CD4-positive, alpha-beta T cell (primary cell): ENCODE measurements around the gene DRC7. TPM values are rescaled to one million over a fixed set of nuclear protein-coding genes. Genes with fewer than 3 reads are reported as not detected.

Experiments used
- ATAC-seq: fragments of 200-7000 bp; cut with Tn5 transposase; one replicate; pipeline ENCODE4 v1.10.0; 2022; ENCODE audit warnings: mild to moderate bottlenecking; ENCODE audit not compliant: poor library complexity
- CTCF ChIA-PET: fragments of 350-600 bp; sonication (Branson Sonifier 250); formaldehyde crosslinking; loops from one replicate; lab custom pipeline; 2021; ENCODE audit warnings: antibody characterized with exemption, inconsistent platforms; lab: Charles Lee
- POLR2A ChIA-PET: fragments of 350-600 bp; sonication (Branson Sonifier 250); formaldehyde crosslinking; loops from one replicate; lab custom pipeline; 2021; ENCODE audit warnings: antibody characterized with exemption, inconsistent platforms; lab: Charles Lee
- DNase-seq, 14 experiments: peaks; one replicate each; pipeline ENCODE4 v3.0.0-alpha.2; 2013 to 2020; ENCODE audit warnings: mixed read lengths in 2 of 14
- H3K27ac ChIP-seq, 2 donors: one replicate each; pipeline versions ENCODE4 v1.5.1 to v1.7.0; 2013; ENCODE audit warnings: low read length in 2 of 2, low read depth in 1 of 2, mild to moderate bottlenecking in 1 of 2
- H3K27me3 ChIP-seq, 2 experiments: 1 replicate in 1 of 2; 2 replicates in 1 of 2; pipeline versions ENCODE4 v1.6.1 to v1.7.0; 2013; ENCODE audit warnings: low read length in 2 of 2, control low read depth in 1 of 2, mild to moderate bottlenecking in 1 of 2, moderate library complexity in 1 of 2; ENCODE audit not compliant: insufficient read depth in 2 of 2, control insufficient read depth in 1 of 2
- H3K36me3 ChIP-seq: one replicate; pipeline ENCODE4 v1.6.1; 2013; ENCODE audit warnings: low read length, control low read depth; ENCODE audit not compliant: insufficient read depth
- H3K4me1 ChIP-seq: one replicate; pipeline ENCODE4 v1.6.1; 2013; ENCODE audit warnings: low read length, control low read depth; ENCODE audit not compliant: insufficient read depth
- H3K4me3 ChIP-seq: one replicate; pipeline ENCODE4 v1.5.1; 2013; ENCODE audit warnings: mild to moderate bottlenecking, low read length, moderate library complexity
- H3K9me3 ChIP-seq, 2 experiments: 1 replicate in 1 of 2; 2 replicates in 1 of 2; pipeline versions ENCODE4 v1.6.1 to v1.7.0; 2013; ENCODE audit warnings: low read length in 2 of 2, mild to moderate bottlenecking in 2 of 2, control low read depth in 1 of 2, moderate library complexity in 1 of 2; ENCODE audit not compliant: control insufficient read depth in 1 of 2, insufficient read depth in 1 of 2
- H3K27ac Mint-ChIP-seq: one replicate; pipeline ENCODE4 v1.8.0; 2020; ENCODE audit warnings: mixed read lengths
- H3K27me3 Mint-ChIP-seq: one replicate; pipeline ENCODE4 v1.8.0; 2021; ENCODE audit warnings: mixed read lengths
- H3K36me3 Mint-ChIP-seq: one replicate; pipeline ENCODE4 v1.8.0; 2021; ENCODE audit warnings: low read depth, mixed read lengths
- H3K4me1 Mint-ChIP-seq: one replicate; pipeline ENCODE4 v1.8.0; 2021; ENCODE audit warnings: low read depth, mixed read lengths
- H3K4me3 Mint-ChIP-seq: one replicate; pipeline ENCODE4 v1.8.0; 2020; ENCODE audit warnings: mild to moderate bottlenecking, mixed read lengths
- H3K9me3 Mint-ChIP-seq: one replicate; pipeline ENCODE4 v1.8.0; 2020; ENCODE audit warnings: mixed read lengths
- CTCF ChIP-seq: fragments of 200-600 bp; IDR thresholded peaks from one replicate; pipeline ENCODE4 v1.8.0; 2022; ENCODE audit warnings: antibody characterized with exemption, mild to moderate bottlenecking
- intact Hi-C, 2 experiments: fragments of 100-400 bp; cut with DNase I in 1 of 2; cut with micrococcal nuclease in 1 of 2; formaldehyde crosslinking; loops; one replicate each; pipeline versions ENCODE4 v1.15.1 to v1.9.0; 2023 to 2025; cut with DNase I, micrococcal nuclease
- microRNA-seq: library from miRNA; unstranded; fragments of <30 nt; microRNA quantifications from one replicate; pipeline ENCODE4 v1.2.0, GENCODE V29; 2021; ENCODE audit warnings: borderline microRNAs expressed, borderline replicate concordance
- total RNA-seq, 174 experiments: library from RNA in 2 of 174; stranded (reverse) in 2 of 174; gene quantifications; one replicate each; pipeline ENCODE4 v1.2.3 and lab custom pipeline; 2021 to 2026

DRC7 gene
- total RNA-seq, 2 experiments from 2014 or later, result not detected

GRCh38 chr16:57781349-57781740 lies 86.7 kb downstream of the DRC7 start:
- no peaks in the 10 kb centered on the region for H3K27me3 ChIP-seq
- no peaks in the 10 kb centered on the region for H3K36me3 Mint-ChIP-seq
- no peaks in the 10 kb centered on the region for H3K27me3 Mint-ChIP-seq
- ChIA-PET CTCF (no interaction called here), POLR2A (no interaction called here)
- H3K4me1 ChIP-seq, result no peaks in the 10 kb centered on the region
- intact Hi-C loops, result no loop called here
- H3K4me3 Mint-ChIP-seq, result no peak overlapping the region
- no peak for TF ChIP-seq CTCF
- no peak overlapping the region for H3K27ac Mint-ChIP-seq
- ATAC-seq, result no peak
- no peaks in the 10 kb centered on the region for H3K9me3 ChIP-seq
- no peaks in the 10 kb centered on the region for H3K4me1 Mint-ChIP-seq
- DNase-seq, result no peak
- H3K27ac ChIP-seq, result no peak overlapping the region
- H3K36me3 ChIP-seq, result no peaks in the 10 kb centered on the region
- no peaks in the 10 kb centered on the region for H3K9me3 Mint-ChIP-seq
- no peak overlapping the region for H3K4me3 ChIP-seq

Small RNAs within 50 kb of the gene (microRNA-seq; reads per million reads assigned to microRNA genes)
- not detected for gene MIR6772

Other genes starting within 250 kb of the DRC7 start
- gene CIAPIN1, start 247.4 kb upstream of the DRC7 start, total RNA-seq, result 10 to 100 TPM; 27.8 to 28.0 TPM
- 1 to 10 TPM; 7.0 to 7.6 TPM for gene COQ9, start 247.3 kb upstream of the DRC7 start, total RNA-seq
- gene POLR2C, start 232.1 kb upstream of the DRC7 start, total RNA-seq, result 100 to 1,000 TPM; 124 to 125 TPM
- gene DOK4, start 208.3 kb upstream of the DRC7 start, total RNA-seq, result 1 to 10 TPM; 2.4 to 2.9 TPM
- gene CCDC102A, start 158.2 kb upstream of the DRC7 start, total RNA-seq, result 1 to 10 TPM; 2.0 TPM
- under 1 TPM; 0.41 to 0.61 TPM for gene ADGRG5, start 152.2 kb upstream of the DRC7 start, total RNA-seq
- gene ADGRG1, start 66.2 kb upstream of the DRC7 start, total RNA-seq, result 1 to 10 TPM; 1.8 to 2.3 TPM
- gene ADGRG3, start 26.5 kb upstream of the DRC7 start, total RNA-seq, result under 1 TPM in 1 of 2 experiments, not detected in 1; 0.28 TPM
- 10 to 100 TPM; 21.0 to 22.3 TPM for gene KATNB1, start 41.0 kb downstream of the DRC7 start, total RNA-seq
- gene KIFC3, start 107.7 kb downstream of the DRC7 start, total RNA-seq, result not detected